Naive thymus-derived CD4-positive, alpha-beta T cell (primary cell): ENCODE measurements around the gene SLC38A1. TPM values are rescaled to one million over a fixed set of nuclear protein-coding genes. Genes with fewer than 3 reads are reported as not detected.

Experiments
- ATAC-seq: fragments of 150-1000 bp; cut with Tn5 transposase; 2 replicates; pipeline ENCODE4 v1.10.0; 2021; ENCODE audit warnings: mild to moderate bottlenecking, moderate library complexity
- CTCF ChIA-PET: fragments of 350-600 bp; sonication (Branson Sonifier 250); formaldehyde crosslinking; loops from one replicate; lab custom pipeline; 2021; ENCODE audit warnings: antibody characterized with exemption; lab: Charles Lee
- POLR2A ChIA-PET: fragments of 350-600 bp; sonication (Branson Sonifier 250); formaldehyde crosslinking; loops from one replicate; lab custom pipeline; 2021; ENCODE audit warnings: antibody characterized with exemption, inconsistent platforms; lab: Charles Lee
- DNase-seq, 9 donors: peaks; one replicate each; pipeline versions ENCODE4 v3.0.0 to v3.0.0-alpha.2; 2020 to 2022; ENCODE audit warnings: mixed read lengths in 1 of 9
- H3K27ac ChIP-seq: one replicate; pipeline ENCODE4 v1.7.0; 2013; ENCODE audit warnings: mild to moderate bottlenecking, low read depth, low read length, moderate library complexity
- H3K27me3 ChIP-seq, 2 donors: one replicate each; pipeline ENCODE4 v1.7.0; 2013; ENCODE audit warnings: low read length in 2 of 2, mild to moderate bottlenecking in 2 of 2, moderate library complexity in 2 of 2; ENCODE audit not compliant: control insufficient read depth in 2 of 2, insufficient read depth in 2 of 2
- H3K36me3 ChIP-seq, 3 experiments: 1 replicate in 2 of 3; 2 replicates in 1 of 3; pipeline ENCODE4 v1.7.0; 2013; ENCODE audit warnings: low read length in 3 of 3, mild to moderate bottlenecking in 3 of 3, moderate library complexity in 1 of 3; ENCODE audit not compliant: insufficient read depth in 3 of 3, control insufficient read depth in 2 of 3
- H3K4me1 ChIP-seq, 2 donors: one replicate each; pipeline ENCODE4 v1.7.0; 2013; ENCODE audit warnings: low read length in 2 of 2, mild to moderate bottlenecking in 2 of 2, moderate library complexity in 1 of 2; ENCODE audit not compliant: control insufficient read depth in 2 of 2, insufficient read depth in 2 of 2
- H3K4me3 ChIP-seq: 2 replicates; pipeline ENCODE4 v1.7.0; 2013; ENCODE audit warnings: mild to moderate bottlenecking, low read length
- H3K9me3 ChIP-seq, 3 experiments: 1 replicate in 2 of 3; 2 replicates in 1 of 3; pipeline ENCODE4 v1.7.0; 2013; ENCODE audit warnings: low read length in 3 of 3; ENCODE audit not compliant: control insufficient read depth in 2 of 3
- H3K27ac Mint-ChIP-seq, 9 donors: one replicate each; pipeline ENCODE4 v1.8.0; 2020 to 2022; ENCODE audit warnings: mixed read lengths in 9 of 9, mild to moderate bottlenecking in 8 of 9, moderate library complexity in 5 of 9, inconsistent platforms in 2 of 9
- H3K27me3 Mint-ChIP-seq, 5 donors: one replicate each; pipeline ENCODE4 v1.8.0; 2021 to 2022; ENCODE audit warnings: mixed read lengths in 5 of 5, mild to moderate bottlenecking in 1 of 5
- H3K36me3 Mint-ChIP-seq, 5 donors: one replicate each; pipeline ENCODE4 v1.8.0; 2020 to 2022; ENCODE audit warnings: mixed read lengths in 5 of 5, mild to moderate bottlenecking in 3 of 5, inconsistent platforms in 1 of 5
- H3K4me1 Mint-ChIP-seq, 7 donors: one replicate each; pipeline ENCODE4 v1.8.0; 2020 to 2022; ENCODE audit warnings: mixed read lengths in 7 of 7, mild to moderate bottlenecking in 3 of 7, inconsistent platforms in 1 of 7
- H3K4me3 Mint-ChIP-seq, 10 donors: one replicate each; pipeline ENCODE4 v1.8.0; 2020 to 2022; ENCODE audit warnings: mild to moderate bottlenecking in 10 of 10, mixed read lengths in 10 of 10, moderate library complexity in 6 of 10, inconsistent platforms in 2 of 10
- H3K9me3 Mint-ChIP-seq, 11 donors: one replicate each; pipeline ENCODE4 v1.8.0; 2020 to 2022; ENCODE audit warnings: mixed read lengths in 11 of 11, mild to moderate bottlenecking in 4 of 11, inconsistent platforms in 1 of 11, moderate library complexity in 1 of 11
- intact Hi-C, 2 donors: fragments of 100-400 bp; cut with micrococcal nuclease; formaldehyde crosslinking; loops; one replicate each; pipeline ENCODE4 v1.15.1; 2023
- polyA plus RNA-seq, 2 donors: library from polyadenylated mRNA; unstranded; fragments of 300-500 nt; fragmentation: Illumina TruSeq; gene quantifications; one replicate each; pipeline ENCODE4 v1.2.3, GENCODE V29; 2021
- total RNA-seq, 6 experiments: library from RNA in 5 of 6; stranded (reverse) in 5 of 6; gene quantifications; 1 replicate in 5 of 6; 2 replicates in 1 of 6; pipeline ENCODE4 v1.2.3 and lab custom pipeline; 2021 to 2026

The SLC38A1 gene
- total and polyA plus RNA-seq, 7 experiments from 2014 or later, result 172 to 283 (median 249) TPM

GRCh38 chr12:46188170-46188569, 80.7 kb downstream of the SLC38A1 start:
- peaks cover 0 to 27% (median 10%) of the 10 kb centered on the region in 11 donors for H3K9me3 Mint-ChIP-seq
- H3K27ac ChIP-seq, result peak overlapping the region; percentile 37
- ATAC-seq, result no peak
- no peaks in the 10 kb centered on the region for H3K27me3 ChIP-seq
- no peaks in the 10 kb centered on the region for H3K9me3 ChIP-seq
- ChIA-PET POLR2A (interaction anchor here (1.2 kb wide), 1 partner anchor 26 kb away, joined by 3 read pairs; no protein-coding TSS in a partner anchor), CTCF (no interaction called here)
- DNase-seq, result no peak
- H3K27ac Mint-ChIP-seq, result peak overlapping the region in 7 of 9 donors; percentile 19 to 80 (median 54)
- peaks cover 0 to 27% (median 3%) of the 10 kb centered on the region in 3 experiments for H3K36me3 ChIP-seq
- no peaks in the 10 kb centered on the region for H3K4me1 ChIP-seq
- no peaks in the 10 kb centered on the region for H3K27me3 Mint-ChIP-seq
- H3K4me3 Mint-ChIP-seq, result no peak overlapping the region
- intact Hi-C loops, result no loop called here
- no peak overlapping the region for H3K4me3 ChIP-seq
- H3K36me3 Mint-ChIP-seq, result peaks cover 21 to 74% (median 55%) of the 10 kb centered on the region in 5 donors
- H3K4me1 Mint-ChIP-seq, result peaks cover 6 to 72% (median 52%) of the 10 kb centered on the region in 7 donors

GRCh38 chr12:46187023-46187422, 81.8 kb downstream of the SLC38A1 start:
- no peak overlapping the region for H3K27ac ChIP-seq

GRCh38 chr12:46186088-46186487, 82.8 kb downstream of the SLC38A1 start:
- H3K9me3 Mint-ChIP-seq, result peaks cover 0 to 7% (median 2%) of the 10 kb centered on the region in 11 donors
- Histone ChIP-seq H3K9me3 (no peaks in the 10 kb centered on the region), H3K27ac (peak overlapping the region; percentile 30), H3K4me3 (no peak overlapping the region), H3K36me3 (peaks cover 0 to 30% (median 3%) of the 10 kb centered on the region in 3 experiments), H3K4me1 (no peaks in the 10 kb centered on the region), H3K27me3 (no peaks in the 10 kb centered on the region)
- DNase-seq (no peak), ATAC-seq (no peak)
- H3K4me3 Mint-ChIP-seq, result no peak overlapping the region
- ChIA-PET POLR2A (interaction anchor here (1.0 to 1.6 kb wide), 4 partner anchors 18 to 205 kb away, joined by 3 to 7 read pairs (median 4); no protein-coding TSS in a partner anchor), CTCF (no interaction called here)
- intact Hi-C loops, result no loop called here
- peaks cover 12 to 70% (median 43%) of the 10 kb centered on the region in 5 donors for H3K36me3 Mint-ChIP-seq
- H3K27ac Mint-ChIP-seq, result peak overlapping the region in 6 of 9 donors; percentile 31 to 84 (median 46)
- H3K27me3 Mint-ChIP-seq, result no peaks in the 10 kb centered on the region
- peaks cover 7 to 67% (median 54%) of the 10 kb centered on the region in 7 donors for H3K4me1 Mint-ChIP-seq

More at GRCh38 chr12:46187023-46187422, 81.8 kb downstream of the SLC38A1 start:
- H3K4me3 ChIP-seq, result no peak overlapping the region
- intact Hi-C loops, result no loop called here
- no peaks in the 10 kb centered on the region for H3K9me3 ChIP-seq
- POLR2A ChIA-PET, result interaction anchor here (0.7 to 1.6 kb wide), 3 partner anchors 12 to 83 kb away, joined by 3 to 7 read pairs (median 3); no protein-coding TSS in a partner anchor
- H3K9me3 Mint-ChIP-seq, result peaks cover 0 to 17% (median 10%) of the 10 kb centered on the region in 11 donors
- DNase-seq (no peak), ATAC-seq (peak; percentile 31)
- H3K36me3 Mint-ChIP-seq, result peaks cover 17 to 71% (median 49%) of the 10 kb centered on the region in 5 donors
- CTCF ChIA-PET, result interaction anchor here (0.6 kb wide), 1 partner anchor 31 kb away, joined by 3 read pairs; no protein-coding TSS in a partner anchor
- H3K4me1 ChIP-seq, result no peaks in the 10 kb centered on the region
- no peak overlapping the region for H3K4me3 Mint-ChIP-seq
- H3K36me3 ChIP-seq, result peaks cover 0 to 29% (median 3%) of the 10 kb centered on the region in 3 experiments
- H3K27me3 ChIP-seq, result no peaks in the 10 kb centered on the region
- H3K27ac Mint-ChIP-seq, result peak overlapping the region in 8 of 9 donors; percentile 17 to 90 (median 80)
- no peaks in the 10 kb centered on the region for H3K27me3 Mint-ChIP-seq
- peaks cover 6 to 67% (median 53%) of the 10 kb centered on the region in 7 donors for H3K4me1 Mint-ChIP-seq

- no peak overlapping the region for H3K4me3 ChIP-seq
- H3K4me1 ChIP-seq, result no peaks in the 10 kb centered on the region
- DNase-seq, result no peak
- H3K27ac ChIP-seq, result no peak overlapping the region
- ChIA-PET CTCF (no interaction called here), POLR2A (interaction anchor here (1.0 to 1.4 kb wide), 3 partner anchors 16 to 206 kb away, joined by 3 to 4 read pairs (median 3); no protein-coding TSS in a partner anchor)
- H3K4me3 Mint-ChIP-seq, result no peak overlapping the region
- H3K36me3 Mint-ChIP-seq, result peaks cover 12 to 66% (median 39%) of the 10 kb centered on the region in 5 donors
- peak; percentile 20 for ATAC-seq
- H3K27me3 ChIP-seq, result no peaks in the 10 kb centered on the region
- peak overlapping the region in 7 of 9 donors; percentile 21 to 84 (median 37) for H3K27ac Mint-ChIP-seq
- peaks cover 6 to 67% (median 53%) of the 10 kb centered on the region in 7 donors for H3K4me1 Mint-ChIP-seq
- no peaks in the 10 kb centered on the region for H3K27me3 Mint-ChIP-seq
- peaks cover 0 to 30% (median 3%) of the 10 kb centered on the region in 3 experiments for H3K36me3 ChIP-seq
- no peaks in the 10 kb centered on the region for H3K9me3 ChIP-seq
- peaks cover 0 to 3% (median 0%) of the 10 kb centered on the region in 11 donors for H3K9me3 Mint-ChIP-seq
- intact Hi-C loops, result no loop called here
These were observed 83.2 kb downstream of the SLC38A1 start for GRCh38 chr12:46185686-46186085.

- H3K9me3 ChIP-seq, result no peaks in the 10 kb centered on the region
- Mint-ChIP-seq H3K27me3 (no peaks in the 10 kb centered on the region), H3K9me3 (peaks cover 0 to 2% (median 0%) of the 10 kb centered on the region in 11 donors), H3K4me3 (no peak overlapping the region), H3K36me3 (peaks cover 8 to 59% (median 32%) of the 10 kb centered on the region in 5 donors), H3K27ac (peak overlapping the region in 8 of 9 donors; percentile 31 to 84 (median 62)), H3K4me1 (peaks cover 11 to 69% (median 56%) of the 10 kb centered on the region in 7 donors)
- peak overlapping the region; percentile 32 for H3K27ac ChIP-seq
- H3K4me3 ChIP-seq, result no peak overlapping the region
- peaks cover 0 to 30% (median 3%) of the 10 kb centered on the region in 3 experiments for H3K36me3 ChIP-seq
- CTCF ChIA-PET, result no interaction called here
- ATAC-seq (no peak), DNase-seq (no peak)
- H3K27me3 ChIP-seq, result no peaks in the 10 kb centered on the region
- H3K4me1 ChIP-seq, result no peaks in the 10 kb centered on the region
- POLR2A ChIA-PET, result interaction anchor here (0.7 to 1.4 kb wide), 4 partner anchors 17 to 206 kb away, joined by 3 to 4 read pairs (median 3); no protein-coding TSS in a partner anchor
- intact Hi-C loops, result no loop called here
These were observed 83.8 kb downstream of the SLC38A1 start for GRCh38 chr12:46184798-46185595.

GRCh38 chr12:46183112-46183511, 85.7 kb downstream of the SLC38A1 start:
- H3K9me3 ChIP-seq, result no peaks in the 10 kb centered on the region
- peak overlapping the region in 6 of 9 donors; percentile 7 to 55 (median 20) for H3K27ac Mint-ChIP-seq
- no peak overlapping the region for H3K4me3 ChIP-seq
- no peak overlapping the region for H3K27ac ChIP-seq
- peaks cover 0 to 28% (median 3%) of the 10 kb centered on the region in 3 experiments for H3K36me3 ChIP-seq
- peaks cover 17 to 75% (median 61%) of the 10 kb centered on the region in 7 donors for H3K4me1 Mint-ChIP-seq
- ChIA-PET CTCF (interaction anchor here (0.5 kb wide), 1 partner anchor 12 kb away, joined by 3 read pairs; no protein-coding TSS in a partner anchor), POLR2A (no interaction called here)
- intact Hi-C loops, result no loop called here
- no peak for DNase-seq
- no peaks in the 10 kb centered on the region for H3K27me3 ChIP-seq
- peaks cover 6 to 12% of the 10 kb centered on the region in 2 donors for H3K4me1 ChIP-seq
- peaks cover 3 to 42% (median 16%) of the 10 kb centered on the region in 5 donors for H3K36me3 Mint-ChIP-seq
- ATAC-seq, result no peak
- H3K4me3 Mint-ChIP-seq, result no peak overlapping the region
- H3K27me3 Mint-ChIP-seq, result no peaks in the 10 kb centered on the region
- H3K9me3 Mint-ChIP-seq, result no peaks in the 10 kb centered on the region
